ENCODE results near the gene ZDHHC3.

DNA sequence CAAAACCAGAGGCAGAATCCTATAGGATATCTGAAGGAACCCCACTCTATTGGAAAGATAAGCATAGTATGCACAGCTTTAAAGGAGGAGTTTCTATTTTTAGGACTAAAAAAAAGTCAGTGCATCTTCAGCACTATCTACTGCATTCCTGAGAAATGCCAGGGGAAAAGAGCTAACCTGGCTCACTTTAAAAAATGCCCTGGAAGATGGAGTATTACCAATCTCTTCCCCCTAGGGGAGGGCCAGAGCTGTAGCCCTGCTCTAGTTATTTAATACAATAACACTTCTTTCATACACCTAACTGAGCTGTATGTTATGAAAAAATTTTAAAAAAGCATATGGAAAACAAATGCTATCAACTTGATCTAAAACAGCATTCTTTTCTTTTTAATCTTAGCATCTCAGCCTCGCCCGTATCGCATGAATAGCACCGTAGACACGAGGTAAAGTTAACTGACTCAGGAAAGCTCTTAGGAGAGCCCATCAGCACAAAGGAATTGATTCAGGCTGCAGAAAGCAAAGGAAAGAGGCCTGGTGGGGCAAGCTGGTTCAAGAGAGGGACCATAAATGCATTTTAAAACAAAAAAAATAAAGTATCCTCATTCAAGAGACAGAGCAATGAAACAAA lies 51.4 kb downstream of the ZDHHC3 start:
- TF ChIP-seq, protein P1, sequence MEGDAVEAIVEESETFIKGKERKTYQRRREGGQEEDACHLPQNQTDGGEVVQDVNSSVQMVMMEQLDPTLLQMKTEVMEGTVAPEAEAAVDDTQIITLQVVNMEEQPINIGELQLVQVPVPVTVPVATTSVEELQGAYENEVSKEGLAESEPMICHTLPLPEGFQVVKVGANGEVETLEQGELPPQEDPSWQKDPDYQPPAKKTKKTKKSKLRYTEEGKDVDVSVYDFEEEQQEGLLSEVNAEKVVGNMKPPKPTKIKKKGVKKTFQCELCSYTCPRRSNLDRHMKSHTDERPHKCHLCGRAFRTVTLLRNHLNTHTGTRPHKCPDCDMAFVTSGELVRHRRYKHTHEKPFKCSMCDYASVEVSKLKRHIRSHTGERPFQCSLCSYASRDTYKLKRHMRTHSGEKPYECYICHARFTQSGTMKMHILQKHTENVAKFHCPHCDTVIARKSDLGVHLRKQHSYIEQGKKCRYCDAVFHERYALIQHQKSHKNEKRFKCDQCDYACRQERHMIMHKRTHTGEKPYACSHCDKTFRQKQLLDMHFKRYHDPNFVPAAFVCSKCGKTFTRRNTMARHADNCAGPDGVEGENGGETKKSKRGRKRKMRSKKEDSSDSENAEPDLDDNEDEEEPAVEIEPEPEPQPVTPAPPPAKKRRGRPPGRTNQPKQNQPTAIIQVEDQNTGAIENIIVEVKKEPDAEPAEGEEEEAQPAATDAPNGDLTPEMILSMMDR (IDR thresholded peaks at IDR 0.05), result no peak
- TF ChIP-seq EZH2 (IDR thresholded peaks at IDR 0.05), result no peak

Measured in neural progenitor cell (in vitro differentiated cells).